B cell (primary cell): ENCODE measurements around the gene SLC26A3. TPM values are rescaled to one million over a fixed set of nuclear protein-coding genes. Genes with fewer than 3 reads are reported as not detected.

Source experiments
- ATAC-seq: fragments of 200-7000 bp; cut with Tn5 transposase; one replicate; pipeline ENCODE4 v1.10.0; 2021; ENCODE audit warnings: low read depth, mild to moderate bottlenecking, moderate number of reproducible peaks, moderate library complexity
- CTCF ChIA-PET: fragments of 350-600 bp; sonication (Branson Sonifier 250); formaldehyde crosslinking; loops from one replicate; lab custom pipeline; 2021; ENCODE audit warnings: antibody characterized with exemption, inconsistent platforms; lab: Charles Lee
- POLR2A ChIA-PET: fragments of 350-600 bp; sonication (Branson Sonifier 250); formaldehyde crosslinking; loops from one replicate; lab custom pipeline; 2021; ENCODE audit warnings: antibody characterized with exemption; lab: Charles Lee
- DNase-seq: peaks from one replicate; pipeline ENCODE4 v3.0.0; 2013
- H2AFZ ChIP-seq: 2 replicates; pipeline ENCODE4 v1.6.1; 2012; ENCODE audit warnings: mild to moderate bottlenecking, low read depth, low read length; ENCODE audit not compliant: insufficient read depth, poor library complexity, severe bottlenecking
- H3K27ac ChIP-seq, 2 donors: 1 replicate in 1 of 2; 2 replicates in 1 of 2; pipeline ENCODE4 v1.5.1; 2012 to 2013; ENCODE audit warnings: low read length in 2 of 2, mild to moderate bottlenecking in 2 of 2, moderate library complexity in 1 of 2
- H3K27me3 ChIP-seq, 4 experiments: fragments of 200-600 bp in 1 of 4; sonication (generic) in 1 of 4; replicated peaks in 1 of 4; 1 replicate in 2 of 4; 2 replicates in 2 of 4; pipeline versions ENCODE4 v1.6.1 to v1.7.0; 2013 to 2016; ENCODE audit warnings: low read length in 3 of 4, mild to moderate bottlenecking in 2 of 4, mixed read lengths in 1 of 4, moderate library complexity in 1 of 4; ENCODE audit not compliant: insufficient read depth in 4 of 4, control insufficient read depth in 3 of 4; ENCODE audit errors: control extremely low read depth in 1 of 4
- H3K36me3 ChIP-seq, 2 experiments: replicated peaks in 1 of 2; 1 replicate in 1 of 2; 2 replicates in 1 of 2; pipeline versions ENCODE4 v1.6.1 to v1.7.1; 2013; ENCODE audit warnings: low read length in 1 of 2; ENCODE audit not compliant: insufficient read depth in 2 of 2, control insufficient read depth in 1 of 2; ENCODE audit errors: control extremely low read depth in 1 of 2, extremely low read depth in 1 of 2
- H3K4me1 ChIP-seq, 2 donors: fragments of 200-600 bp in 1 of 2; sonication (generic) in 1 of 2; 1 replicate in 1 of 2; 2 replicates in 1 of 2; pipeline versions ENCODE4 v1.5.1 to v1.6.1; 2013 to 2017; ENCODE audit warnings: low read length in 2 of 2; ENCODE audit not compliant: control insufficient read depth in 2 of 2, insufficient read depth in 2 of 2
- H3K4me2 ChIP-seq: replicated peaks from 2 replicates; pipeline ENCODE3; 2012; ENCODE audit warnings: mild to moderate bottlenecking, low read depth, low read length; ENCODE audit not compliant: poor library complexity, severe bottlenecking
- H3K4me3 ChIP-seq, 5 experiments: fragments of 200-600 bp in 1 of 5; sonication (generic) in 1 of 5; 1 replicate in 3 of 5; 2 replicates in 2 of 5; pipeline versions ENCODE4 v1.5.1 to v1.7.0; 2011 to 2016; ENCODE audit warnings: low read length in 4 of 5, mild to moderate bottlenecking in 4 of 5, low read depth in 2 of 5, control low read depth in 1 of 5, moderate library complexity in 1 of 5; ENCODE audit not compliant: insufficient read depth in 1 of 5; ENCODE audit errors: control extremely low read depth in 1 of 5, extremely low read depth in 1 of 5
- H3K79me2 ChIP-seq: fragments of 200-600 bp; sonication (generic); one replicate; pipeline ENCODE4 v1.6.0; 2016; ENCODE audit warnings: low read length; ENCODE audit not compliant: control insufficient read depth, insufficient read depth
- H3K9ac ChIP-seq: fragments of 200-600 bp; sonication (generic); 2 replicates; pipeline ENCODE4 v1.6.1; 2017; ENCODE audit warnings: mild to moderate bottlenecking, low read length, moderate library complexity
- H3K9me3 ChIP-seq, 3 donors: one replicate each; pipeline versions ENCODE4 v1.6.1 to v1.7.1; 2013; ENCODE audit warnings: low read length in 2 of 3; ENCODE audit not compliant: control insufficient read depth in 2 of 3, insufficient read depth in 1 of 3; ENCODE audit errors: control extremely low read depth in 1 of 3
- H4K20me1 ChIP-seq: 2 replicates; pipeline ENCODE4 v1.6.0; 2012; ENCODE audit warnings: mild to moderate bottlenecking, low read length; ENCODE audit not compliant: insufficient read depth, control insufficient read depth, poor library complexity, severe bottlenecking
- H3K27ac Mint-ChIP-seq: one replicate; pipeline ENCODE4 v1.8.0; 2021; ENCODE audit warnings: mixed read lengths
- H3K27me3 Mint-ChIP-seq: one replicate; pipeline ENCODE4 v1.8.0; 2021; ENCODE audit warnings: mixed read lengths
- H3K4me1 Mint-ChIP-seq: one replicate; pipeline ENCODE4 v1.8.0; 2021; ENCODE audit warnings: mixed read lengths
- H3K4me3 Mint-ChIP-seq: one replicate; pipeline ENCODE4 v1.8.0; 2021; ENCODE audit warnings: mixed read lengths
- H3K9me3 Mint-ChIP-seq: one replicate; pipeline ENCODE4 v1.8.0; 2022; ENCODE audit warnings: mixed read lengths; ENCODE audit not compliant: insufficient read depth
- EZH2 ChIP-seq: IDR thresholded peaks from 2 replicates; pipeline ENCODE4 v1.6.1; 2012; ENCODE audit warnings: borderline replicate concordance, low read depth, mild to moderate bottlenecking, moderate library complexity, low read length; ENCODE audit not compliant: insufficient read depth, poor library complexity, severe bottlenecking
- WGBS: methylation state at CpG from one replicate; pipeline ENCODE4 v1.1.5; 2013; ENCODE audit warnings: missing lambda C conversion rate; ENCODE audit not compliant: insufficient coverage; 5-methylcytosine and 5-hydroxymethylcytosine counted together
- intact Hi-C: fragments of 100-400 bp; cut with micrococcal nuclease; formaldehyde crosslinking; loops from one replicate; pipeline ENCODE4 v1.10.0; 2022
- polyA plus RNA-seq: library from polyadenylated mRNA; depleted of rRNA; stranded (reverse); fragments of >200 nt; gene quantifications from 2 replicates; pipeline ENCODE4 v1.2.3, GENCODE V29; 2012
- total RNA-seq, 2 donors: library from RNA; stranded (reverse); fragments of 120-200 nt in 1 of 2; gene quantifications; 1 replicate in 1 of 2; 2 replicates in 1 of 2; pipeline versions ENCODE4 v1.2.3 to v1.2.4, GENCODE V29; 2013 to 2022
- TF ChIP-seq, protein P1 (sequence below): fragments of 200-600 bp; IDR thresholded peaks from one replicate; pipeline ENCODE4 v1.8.0; 2022; ENCODE audit warnings: antibody characterized with exemption, mild to moderate bottlenecking

SLC26A3 gene
- total and polyA plus RNA-seq, 2 donors (not counting 1 experiment from before 2014, with no cell fraction given) = not detected

DNA sequence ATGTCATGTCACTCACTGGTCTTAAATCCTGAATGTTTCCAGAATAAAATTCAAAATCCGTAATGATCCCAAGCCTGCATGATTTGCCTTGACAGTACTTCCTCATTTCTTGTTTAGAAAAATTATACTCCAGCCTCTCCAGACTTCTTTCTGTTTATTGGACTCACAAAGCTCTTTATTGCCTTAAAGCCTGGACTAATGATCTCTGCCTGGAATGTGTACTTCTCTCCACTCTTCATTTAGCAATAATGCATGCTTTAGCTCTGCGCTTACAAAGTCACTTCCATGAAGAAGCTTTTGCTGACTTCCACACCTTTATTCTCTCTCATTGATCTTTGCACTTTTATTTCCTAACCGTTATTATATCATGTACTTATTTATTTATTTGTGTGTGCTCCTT, 27.4 kb upstream of the SLC26A3 start:
- H3K4me1 Mint-ChIP-seq = no peaks in the 10 kb centered on the region
- no peak overlapping the region for H3K9ac ChIP-seq
- H3K27ac Mint-ChIP-seq = no peak overlapping the region
- no peaks in the 10 kb centered on the region for H4K20me1 ChIP-seq
- no peaks in the 10 kb centered on the region for H3K79me2 ChIP-seq
- intact Hi-C loops = no loop called here
- TF ChIP-seq, protein P1, sequence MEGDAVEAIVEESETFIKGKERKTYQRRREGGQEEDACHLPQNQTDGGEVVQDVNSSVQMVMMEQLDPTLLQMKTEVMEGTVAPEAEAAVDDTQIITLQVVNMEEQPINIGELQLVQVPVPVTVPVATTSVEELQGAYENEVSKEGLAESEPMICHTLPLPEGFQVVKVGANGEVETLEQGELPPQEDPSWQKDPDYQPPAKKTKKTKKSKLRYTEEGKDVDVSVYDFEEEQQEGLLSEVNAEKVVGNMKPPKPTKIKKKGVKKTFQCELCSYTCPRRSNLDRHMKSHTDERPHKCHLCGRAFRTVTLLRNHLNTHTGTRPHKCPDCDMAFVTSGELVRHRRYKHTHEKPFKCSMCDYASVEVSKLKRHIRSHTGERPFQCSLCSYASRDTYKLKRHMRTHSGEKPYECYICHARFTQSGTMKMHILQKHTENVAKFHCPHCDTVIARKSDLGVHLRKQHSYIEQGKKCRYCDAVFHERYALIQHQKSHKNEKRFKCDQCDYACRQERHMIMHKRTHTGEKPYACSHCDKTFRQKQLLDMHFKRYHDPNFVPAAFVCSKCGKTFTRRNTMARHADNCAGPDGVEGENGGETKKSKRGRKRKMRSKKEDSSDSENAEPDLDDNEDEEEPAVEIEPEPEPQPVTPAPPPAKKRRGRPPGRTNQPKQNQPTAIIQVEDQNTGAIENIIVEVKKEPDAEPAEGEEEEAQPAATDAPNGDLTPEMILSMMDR = no peak
- no peak for TF ChIP-seq EZH2
- no peaks in the 10 kb centered on the region for H3K27me3 ChIP-seq
- H3K27ac ChIP-seq = no peak overlapping the region
- H3K9me3 ChIP-seq = no peaks in the 10 kb centered on the region
- ATAC-seq = no peak
- no peak overlapping the region for H2AFZ ChIP-seq
- ChIA-PET CTCF (no interaction called here), POLR2A (no interaction called here)
- no peaks in the 10 kb centered on the region for H3K36me3 ChIP-seq
- DNase-seq = no peak
- H3K4me3 ChIP-seq = no peak overlapping the region
- no peak overlapping the region for H3K4me3 Mint-ChIP-seq
- H3K4me2 ChIP-seq = no peak overlapping the region
- H3K27me3 Mint-ChIP-seq = peaks cover 27% of the 10 kb centered on the region
- 93% methylated on average over 2 of the region's 3 CpGs for WGBS
- no peaks in the 10 kb centered on the region for H3K9me3 Mint-ChIP-seq
- H3K4me1 ChIP-seq = no peaks in the 10 kb centered on the region

DNA sequence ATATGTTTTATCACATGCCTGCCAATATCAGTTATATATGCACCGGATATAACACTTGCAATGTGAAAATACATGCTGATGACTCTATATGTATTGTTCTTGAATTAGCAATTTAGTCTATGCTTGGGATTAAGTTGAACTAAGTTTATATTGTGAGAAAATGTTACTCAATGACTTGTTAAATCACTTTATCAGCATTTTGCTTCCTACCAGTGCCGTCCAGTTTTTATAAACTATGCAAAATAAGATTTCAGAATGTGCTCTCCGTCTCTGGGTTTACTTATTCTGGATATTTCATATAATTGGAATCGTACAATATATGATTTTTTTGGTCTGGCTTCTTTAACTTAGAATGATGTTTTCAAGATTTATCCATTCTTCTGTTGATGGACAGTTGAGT, 25.5 kb upstream of the SLC26A3 start:
- Histone ChIP-seq H3K36me3 (no peaks in the 10 kb centered on the region), H3K4me3 (no peak overlapping the region), H3K79me2 (no peaks in the 10 kb centered on the region), H3K27ac (no peak overlapping the region), H3K27me3 (no peaks in the 10 kb centered on the region), H3K9me3 (no peaks in the 10 kb centered on the region), H3K4me1 (no peaks in the 10 kb centered on the region), H4K20me1 (no peaks in the 10 kb centered on the region), H2AFZ (no peak overlapping the region), H3K9ac (no peak overlapping the region), H3K4me2 (no peak overlapping the region)
- intact Hi-C loops = no loop called here
- TF ChIP-seq, protein P1 = no peak
- no peak for TF ChIP-seq EZH2
- WGBS = no CpG with 5 or more reads among the region's 4 CpGs
- peaks cover 31% of the 10 kb centered on the region for H3K27me3 Mint-ChIP-seq
- no peak overlapping the region for H3K27ac Mint-ChIP-seq
- H3K4me3 Mint-ChIP-seq = no peak overlapping the region
- ATAC-seq (no peak), DNase-seq (no peak)
- POLR2A ChIA-PET = no interaction called here
- H3K4me1 Mint-ChIP-seq = no peaks in the 10 kb centered on the region
- CTCF ChIA-PET = no interaction called here
- H3K9me3 Mint-ChIP-seq = peaks cover 5% of the 10 kb centered on the region
